CD8-positive, alpha-beta memory T cell (primary cell): ENCODE measurements around the gene DUSP16. TPM values are rescaled to one million over a fixed set of nuclear protein-coding genes. Genes with fewer than 3 reads are reported as not detected.
"Not testable (repeated sequence)": the region's sequence is repeated elsewhere in the genome, so short reads cannot be mapped to it uniquely, and the experiment has no call there.

ENCODE experiments used
- CTCF ChIA-PET: fragments of 350-600 bp; sonication (Branson Sonifier 250); formaldehyde crosslinking; loops from one replicate; lab custom pipeline; 2021; ENCODE audit warnings: antibody characterized with exemption; lab: Charles Lee
- POLR2A ChIA-PET: fragments of 350-600 bp; sonication (Branson Sonifier 250); formaldehyde crosslinking; loops from one replicate; lab custom pipeline; 2021; ENCODE audit warnings: antibody characterized with exemption; lab: Charles Lee
- DNase-seq, 5 donors: peaks; one replicate each; pipeline versions ENCODE4 v3.0.0 to v3.0.0-alpha.2; 2020 to 2022; ENCODE audit warnings: mixed read lengths in 1 of 5
- H3K27ac ChIP-seq: one replicate; pipeline ENCODE4 v1.7.0; 2013; ENCODE audit warnings: low read depth, mild to moderate bottlenecking, low read length, moderate library complexity
- H3K27me3 ChIP-seq: 2 replicates; pipeline ENCODE4 v1.7.0; 2013; ENCODE audit warnings: low read length, mild to moderate bottlenecking; ENCODE audit not compliant: insufficient read depth, poor library complexity, severe bottlenecking
- H3K36me3 ChIP-seq: 2 replicates; pipeline ENCODE4 v1.7.0; 2013; ENCODE audit warnings: mild to moderate bottlenecking, low read length, moderate library complexity; ENCODE audit not compliant: insufficient read depth
- H3K4me1 ChIP-seq: 2 replicates; pipeline ENCODE4 v1.7.0; 2013; ENCODE audit warnings: mild to moderate bottlenecking, low read length, moderate library complexity; ENCODE audit not compliant: insufficient read depth
- H3K4me3 ChIP-seq: 2 replicates; pipeline ENCODE4 v1.7.0; 2013; ENCODE audit warnings: mild to moderate bottlenecking, low read length
- H3K9me3 ChIP-seq: 2 replicates; pipeline ENCODE4 v1.7.0; 2013; ENCODE audit warnings: mild to moderate bottlenecking, low read length
- H3K27ac Mint-ChIP-seq, 8 donors: one replicate each; pipeline ENCODE4 v1.8.0; 2020 to 2021; ENCODE audit warnings: mixed read lengths in 8 of 8, mild to moderate bottlenecking in 6 of 8, inconsistent platforms in 3 of 8, moderate library complexity in 3 of 8
- H3K27me3 Mint-ChIP-seq, 2 donors: one replicate each; pipeline ENCODE4 v1.8.0; 2020 to 2021; ENCODE audit warnings: mixed read lengths in 2 of 2, mild to moderate bottlenecking in 1 of 2, moderate library complexity in 1 of 2
- H3K36me3 Mint-ChIP-seq, 3 donors: one replicate each; pipeline ENCODE4 v1.8.0; 2020 to 2021; ENCODE audit warnings: mixed read lengths in 3 of 3, inconsistent platforms in 1 of 3, mild to moderate bottlenecking in 1 of 3
- H3K4me1 Mint-ChIP-seq, 3 donors: one replicate each; pipeline ENCODE4 v1.8.0; 2020 to 2021; ENCODE audit warnings: mixed read lengths in 3 of 3, inconsistent platforms in 1 of 3, mild to moderate bottlenecking in 1 of 3
- H3K4me3 Mint-ChIP-seq, 7 donors: one replicate each; pipeline ENCODE4 v1.8.0; 2020 to 2021; ENCODE audit warnings: mixed read lengths in 7 of 7, mild to moderate bottlenecking in 6 of 7, moderate library complexity in 4 of 7, inconsistent platforms in 2 of 7
- H3K9me3 Mint-ChIP-seq, 5 donors: one replicate each; pipeline ENCODE4 v1.8.0; 2020 to 2022; ENCODE audit warnings: mixed read lengths in 5 of 5, mild to moderate bottlenecking in 3 of 5, moderate library complexity in 2 of 5, inconsistent platforms in 1 of 5
- polyA plus RNA-seq: library from polyadenylated mRNA; unstranded; fragments of 300-500 nt; fragmentation: Illumina TruSeq; gene quantifications from one replicate; pipeline ENCODE4 v1.2.3, GENCODE V29; 2021
- total RNA-seq, 2 experiments: library from RNA; stranded (reverse); gene quantifications; one replicate each; pipeline ENCODE4 v1.2.3, GENCODE V29; 2021

The DUSP16 gene
- total and polyA plus RNA-seq, 3 experiments from 2014 or later = 10.3 to 41.2 (median 37.5) TPM

- H3K4me3 Mint-ChIP-seq = peak overlapping the region in 6 of 7 donors; percentile 3 to 90 (median 70)
- CTCF ChIA-PET = interaction anchor here (2.0 kb wide), 1 partner anchor 126 kb away, joined by 18 read pairs; no protein-coding TSS in a partner anchor
- H3K27ac ChIP-seq, H3K9me3 ChIP-seq, H3K4me1 ChIP-seq, H3K4me3 ChIP-seq, H3K9me3 Mint-ChIP-seq, POLR2A ChIA-PET, H3K27me3 Mint-ChIP-seq, H3K36me3 ChIP-seq, H3K27me3 ChIP-seq: not testable (repeated sequence)
- DNase-seq = peak in 1 of 5 donors; percentile 22
- H3K4me1 Mint-ChIP-seq = peaks cover 53 to 60% (median 58%) of the 10 kb centered on the region in 3 donors
- peaks cover 5 to 36% (median 7%) of the 10 kb centered on the region in 3 donors for H3K36me3 Mint-ChIP-seq
- H3K27ac Mint-ChIP-seq = peak overlapping the region; percentile 30 to 100 (median 97)
Measured at GRCh38 chr12:12502130-12502814, 60.4 kb downstream of the DUSP16 start.

GRCh38 chr12:12501121-12501520 is 61.5 kb downstream of the DUSP16 start:
- CTCF ChIA-PET = no interaction called here
- Histone ChIP-seq H3K27ac (no peak overlapping the region), H3K27me3 (no peaks in the 10 kb centered on the region), H3K36me3 (no peaks in the 10 kb centered on the region), H3K9me3 (no peaks in the 10 kb centered on the region), H3K4me3 (no peak overlapping the region), H3K4me1 (peaks cover 4% of the 10 kb centered on the region)
- Mint-ChIP-seq H3K9me3 (no peaks in the 10 kb centered on the region), H3K27ac (peak overlapping the region in 7 of 8 donors; percentile 68 to 98 (median 87)), H3K27me3 (no peaks in the 10 kb centered on the region), H3K4me1 (peaks cover 44 to 59% (median 56%) of the 10 kb centered on the region in 3 donors), H3K36me3 (peaks cover 5 to 42% (median 7%) of the 10 kb centered on the region in 3 donors), H3K4me3 (peak overlapping the region in 3 of 7 donors; percentile 21 to 46 (median 26))
- POLR2A ChIA-PET = no interaction called here
- no peak for DNase-seq

DNA sequence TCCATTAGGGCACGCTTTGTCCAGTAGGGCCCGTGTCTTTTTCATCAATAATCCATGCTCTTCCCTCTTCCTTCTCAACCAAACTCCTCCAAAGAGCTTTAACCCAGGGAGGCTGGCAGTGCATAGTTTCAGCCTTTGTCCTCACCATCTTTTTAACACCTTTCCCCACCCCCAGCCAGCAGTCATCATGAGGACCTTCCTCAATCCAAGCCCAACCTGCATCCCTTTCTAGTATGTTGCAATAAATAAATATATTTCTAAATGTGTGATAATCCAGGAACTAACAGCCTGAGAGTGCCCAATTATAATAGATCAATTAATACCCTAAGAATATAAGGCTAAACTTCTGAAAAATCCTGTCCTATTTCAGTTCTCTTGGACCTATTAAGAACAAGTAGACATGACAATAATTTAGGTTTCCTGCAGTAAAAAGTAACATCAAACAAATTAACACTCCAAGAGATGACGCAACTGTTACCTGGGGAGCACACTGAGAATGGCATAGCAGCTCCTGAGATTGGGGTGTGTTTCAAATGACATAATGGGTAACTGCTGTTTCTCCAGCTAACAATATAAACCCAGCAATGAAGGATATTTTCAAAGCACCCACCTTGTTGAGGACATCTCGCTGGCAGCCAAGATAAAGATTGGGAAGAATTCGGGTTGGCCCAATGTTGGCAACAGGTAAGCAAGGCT is 62.6 kb downstream of the DUSP16 start:
- Histone ChIP-seq H3K27me3 (no peaks in the 10 kb centered on the region), H3K36me3 (no peaks in the 10 kb centered on the region), H3K9me3 (no peaks in the 10 kb centered on the region), H3K4me1 (no peaks in the 10 kb centered on the region), H3K4me3 (no peak overlapping the region), H3K27ac (no peak overlapping the region)
- Mint-ChIP-seq H3K9me3 (no peaks in the 10 kb centered on the region), H3K36me3 (peaks cover 6 to 50% (median 11%) of the 10 kb centered on the region in 3 donors), H3K4me1 (peaks cover 38 to 58% (median 54%) of the 10 kb centered on the region in 3 donors), H3K27me3 (no peaks in the 10 kb centered on the region), H3K27ac (peak overlapping the region in 7 of 8 donors; percentile 57 to 98 (median 87)), H3K4me3 (peak overlapping the region in 3 of 7 donors; percentile 6 to 46 (median 17))
- ChIA-PET CTCF (no interaction called here), POLR2A (no interaction called here)
- no peak for DNase-seq

GRCh38 chr12:12498210-12498609 is 64.5 kb downstream of the DUSP16 start:
- CTCF ChIA-PET = interaction anchor here (0.9 kb wide), 1 partner anchor 15 kb away, joined by 4 read pairs; no protein-coding TSS in a partner anchor
- no peak overlapping the region for H3K27ac ChIP-seq

GRCh38 chr12:12495536-12495935 is 67.1 kb downstream of the DUSP16 start:
- Mint-ChIP-seq H3K27me3 (no peaks in the 10 kb centered on the region), H3K9me3 (no peaks in the 10 kb centered on the region), H3K27ac (peak overlapping the region in 6 of 8 donors; percentile 3 to 59 (median 35)), H3K4me3 (no peak overlapping the region), H3K4me1 (peaks cover 11 to 27% (median 26%) of the 10 kb centered on the region in 3 donors), H3K36me3 (peaks cover 6 to 36% (median 11%) of the 10 kb centered on the region in 3 donors)
- H3K9me3 ChIP-seq = no peaks in the 10 kb centered on the region
- POLR2A ChIA-PET = no interaction called here
- no peak for DNase-seq
- H3K4me3 ChIP-seq = no peak overlapping the region
- peaks cover 6% of the 10 kb centered on the region for H3K4me1 ChIP-seq
- CTCF ChIA-PET = interaction anchor here (0.6 to 1.0 kb wide), 2 partner anchors 8 to 10 kb away, joined by 3 read pairs; no protein-coding TSS in a partner anchor
- H3K27me3 ChIP-seq = no peaks in the 10 kb centered on the region
- no peak overlapping the region for H3K27ac ChIP-seq
- H3K36me3 ChIP-seq = no peaks in the 10 kb centered on the region

More at GRCh38 chr12:12498210-12498609, 64.5 kb downstream of the DUSP16 start:
- H3K36me3 ChIP-seq = no peaks in the 10 kb centered on the region
- Mint-ChIP-seq H3K4me1 (peaks cover 28 to 47% (median 44%) of the 10 kb centered on the region in 3 donors), H3K9me3 (no peaks in the 10 kb centered on the region), H3K27ac (no peak overlapping the region), H3K36me3 (peaks cover 6 to 46% (median 11%) of the 10 kb centered on the region in 3 donors), H3K4me3 (no peak overlapping the region), H3K27me3 (no peaks in the 10 kb centered on the region)
- no peaks in the 10 kb centered on the region for H3K9me3 ChIP-seq
- no peak for DNase-seq
- H3K4me1 ChIP-seq = no peaks in the 10 kb centered on the region
- H3K27me3 ChIP-seq = no peaks in the 10 kb centered on the region
- no peak overlapping the region for H3K4me3 ChIP-seq
- POLR2A ChIA-PET = interaction anchor here (0.6 kb wide), 1 partner anchor 53 kb away, joined by 5 read pairs; no protein-coding TSS in a partner anchor

DNA sequence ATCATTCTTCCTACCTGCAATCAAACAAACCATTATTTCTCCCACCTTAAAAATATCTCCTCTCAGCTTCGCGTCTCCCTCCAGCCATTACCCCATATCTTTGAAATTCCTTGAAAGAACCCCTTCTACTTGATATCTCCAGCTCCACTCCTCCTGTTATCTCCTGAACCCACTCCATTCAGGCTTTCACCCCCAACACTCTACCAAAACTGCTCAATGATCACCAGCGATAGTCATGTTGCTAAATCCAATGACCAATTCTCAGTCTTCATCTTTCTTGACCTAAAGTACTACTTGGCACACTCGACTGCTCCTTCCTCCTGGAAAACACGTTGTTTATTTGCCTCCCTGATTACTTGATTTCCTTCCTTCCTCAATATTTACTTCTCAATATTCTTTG is 70.1 kb downstream of the DUSP16 start:
- H3K4me3 ChIP-seq = no peak overlapping the region
- no peak overlapping the region for H3K4me3 Mint-ChIP-seq
- H3K27me3 Mint-ChIP-seq = no peaks in the 10 kb centered on the region
- no peak overlapping the region for H3K27ac ChIP-seq
- H3K36me3 Mint-ChIP-seq = peaks cover 10 to 32% (median 18%) of the 10 kb centered on the region in 3 donors
- H3K4me1 Mint-ChIP-seq = peaks cover 17 to 37% (median 35%) of the 10 kb centered on the region in 3 donors
- no peaks in the 10 kb centered on the region for H3K9me3 Mint-ChIP-seq
- peaks cover 6% of the 10 kb centered on the region for H3K4me1 ChIP-seq
- no peaks in the 10 kb centered on the region for H3K27me3 ChIP-seq
- no peak for DNase-seq
- POLR2A ChIA-PET = no interaction called here
- CTCF ChIA-PET = interaction anchor here (0.9 kb wide), 1 partner anchor 244 kb away, joined by 3 read pairs; no protein-coding TSS in a partner anchor
- no peaks in the 10 kb centered on the region for H3K9me3 ChIP-seq
- H3K27ac Mint-ChIP-seq = no peak overlapping the region
- H3K36me3 ChIP-seq = no peaks in the 10 kb centered on the region

GRCh38 chr12:12491606-12492005 is 71.1 kb downstream of the DUSP16 start:
- Mint-ChIP-seq H3K27me3 (no peaks in the 10 kb centered on the region), H3K36me3 (peaks cover 15 to 36% (median 20%) of the 10 kb centered on the region in 3 donors), H3K4me3 (no peak overlapping the region), H3K9me3 (no peaks in the 10 kb centered on the region), H3K4me1 (peaks cover 24 to 41% (median 38%) of the 10 kb centered on the region in 3 donors), H3K27ac (no peak overlapping the region)
- Histone ChIP-seq H3K9me3 (no peaks in the 10 kb centered on the region), H3K36me3 (no peaks in the 10 kb centered on the region), H3K4me1 (peaks cover 6% of the 10 kb centered on the region), H3K27ac (no peak overlapping the region), H3K27me3 (no peaks in the 10 kb centered on the region), H3K4me3 (no peak overlapping the region)
- CTCF ChIA-PET = no interaction called here
- DNase-seq = no peak
- POLR2A ChIA-PET = no interaction called here
